GM19099 (cell line): ENCODE results near the gene CDH13.

Experiments
- POLR2A ChIP-seq: IDR thresholded peaks from 3 replicates; pipeline ENCODE4 v1.6.1; 2011; ENCODE audit warnings: low read depth; ENCODE audit not compliant: insufficient read length; ENCODE audit errors: extremely low read depth

CDH13 gene

GRCh38 chr16:82954224-82954929 lies 327.6 kb downstream of the CDH13 start:
- TF ChIP-seq POLR2A: no peak

DNA sequence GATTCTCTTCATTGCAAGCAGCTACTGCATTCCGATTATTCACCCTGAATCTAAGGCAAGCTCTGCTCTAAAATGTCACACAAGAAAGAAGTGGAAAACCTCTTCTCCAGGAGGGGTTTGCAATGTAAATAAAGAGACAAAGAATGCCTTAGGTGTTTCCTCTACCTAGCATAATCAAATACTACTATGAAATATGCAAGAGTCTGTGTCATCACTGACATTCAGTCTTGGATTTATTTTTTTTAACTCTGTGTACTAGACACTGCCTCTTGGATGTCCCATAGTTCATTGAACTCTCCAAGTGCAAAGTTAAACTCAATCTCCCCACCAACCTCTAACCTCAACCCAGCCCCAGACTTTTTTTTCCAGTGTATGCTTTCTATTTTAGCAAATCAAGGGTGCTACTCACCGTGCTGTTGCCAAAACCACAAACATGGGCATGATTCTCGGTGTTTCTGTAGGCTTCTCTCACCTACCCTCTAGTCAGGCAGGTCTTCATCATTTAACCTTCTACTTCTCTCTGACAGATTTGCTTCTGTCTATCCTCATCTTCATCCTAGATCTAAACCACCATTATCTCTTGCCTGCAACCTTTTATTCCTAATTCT lies 329.1 kb downstream of the CDH13 start:
- no peak for TF ChIP-seq POLR2A

DNA sequence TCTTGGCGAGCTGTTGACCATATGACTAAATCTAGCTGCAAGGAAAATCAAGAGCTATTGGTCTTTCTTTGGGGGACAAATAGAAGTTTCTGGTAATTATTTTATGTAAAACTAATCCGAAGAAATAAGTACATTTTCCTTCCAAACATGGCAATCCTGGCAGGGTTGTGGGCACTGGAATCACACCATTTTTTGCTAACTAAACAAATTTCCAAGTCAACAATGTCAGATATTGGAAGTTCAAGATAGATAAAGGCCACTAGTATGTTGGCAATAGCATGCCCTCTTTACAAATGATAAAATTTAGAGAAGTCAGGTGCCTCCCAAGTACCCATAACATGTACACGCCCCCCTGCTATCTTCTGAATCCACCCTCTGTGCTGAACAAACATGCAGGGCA lies 330.4 kb downstream of the CDH13 start:
- no peak for TF ChIP-seq POLR2A

- TF ChIP-seq POLR2A: no peak
Observed at GRCh38 chr16:82960918-82961317, 334.1 kb downstream of the CDH13 start.

GRCh38 chr16:82963653-82964052 lies 336.9 kb downstream of the CDH13 start:
- TF ChIP-seq POLR2A: no peak

GRCh38 chr16:82965808-82966207 lies 339.0 kb downstream of the CDH13 start:
- TF ChIP-seq POLR2A: no peak

DNA sequence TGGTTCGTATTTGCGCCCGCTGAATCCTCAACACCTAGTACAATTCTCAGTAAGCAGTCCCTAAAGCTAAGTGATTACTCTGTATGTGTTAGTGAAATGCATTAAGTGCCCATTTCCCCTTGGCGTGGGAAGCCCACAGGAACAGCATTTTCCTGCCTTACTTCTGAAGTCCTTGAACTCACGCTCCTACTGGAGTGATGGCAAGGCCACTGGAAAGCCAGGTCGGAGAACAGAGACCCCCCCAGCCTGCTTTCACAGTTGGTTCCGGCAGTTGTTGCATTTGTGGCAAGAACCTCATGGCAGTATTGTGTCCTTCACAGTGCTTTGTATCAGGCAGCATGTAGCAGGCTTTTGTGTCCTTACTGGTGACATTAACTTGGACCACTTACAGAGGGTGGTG lies 340.7 kb downstream of the CDH13 start:
- TF ChIP-seq POLR2A: no peak

DNA sequence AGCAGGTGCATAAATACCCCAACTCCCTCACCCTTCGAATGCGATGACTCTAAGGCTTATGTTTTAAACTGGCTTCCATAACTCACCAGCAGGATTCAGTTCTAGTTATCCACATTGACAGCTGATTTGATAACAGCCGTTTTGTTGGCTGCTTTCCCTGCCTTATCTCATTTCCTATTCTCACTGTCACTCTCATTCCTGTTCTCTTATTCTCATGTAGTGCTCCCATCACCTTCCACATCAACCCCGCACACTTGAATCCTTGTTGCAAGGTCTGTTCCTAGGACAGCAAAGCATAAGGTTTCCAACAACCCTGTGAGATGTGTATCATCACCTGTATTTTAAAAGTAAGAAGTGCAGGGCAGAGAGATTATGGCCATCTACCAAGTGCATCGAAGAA lies 344.4 kb downstream of the CDH13 start:
- TF ChIP-seq POLR2A: no peak

DNA sequence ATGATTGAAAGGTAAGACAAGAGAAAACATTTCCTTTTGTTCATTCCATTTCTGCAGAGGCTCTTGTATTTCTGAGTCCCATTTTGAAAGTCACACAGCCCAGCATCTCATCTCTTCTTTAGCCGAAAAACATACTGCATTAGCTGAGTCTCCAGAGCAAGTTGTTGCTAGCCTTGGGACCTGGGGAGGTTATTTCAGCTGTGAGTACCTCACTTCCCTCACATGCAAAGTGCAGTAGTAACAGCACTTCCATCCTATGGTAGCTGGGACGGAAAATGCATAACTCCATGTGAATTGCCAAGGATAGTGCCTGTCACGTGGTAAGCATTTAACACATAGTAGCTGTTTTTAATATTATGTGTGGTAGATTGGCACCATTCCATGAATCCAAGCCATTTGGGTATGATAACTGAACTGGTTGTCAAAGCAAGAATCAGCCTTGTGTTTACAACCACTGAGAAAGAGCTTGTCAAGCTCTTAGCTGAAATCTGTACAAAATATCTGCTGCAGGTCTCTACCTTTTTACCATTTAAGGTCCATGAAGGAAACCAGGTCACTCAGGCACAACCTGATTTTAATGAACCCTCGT lies 345.7 kb downstream of the CDH13 start:
- TF ChIP-seq POLR2A: no peak

DNA sequence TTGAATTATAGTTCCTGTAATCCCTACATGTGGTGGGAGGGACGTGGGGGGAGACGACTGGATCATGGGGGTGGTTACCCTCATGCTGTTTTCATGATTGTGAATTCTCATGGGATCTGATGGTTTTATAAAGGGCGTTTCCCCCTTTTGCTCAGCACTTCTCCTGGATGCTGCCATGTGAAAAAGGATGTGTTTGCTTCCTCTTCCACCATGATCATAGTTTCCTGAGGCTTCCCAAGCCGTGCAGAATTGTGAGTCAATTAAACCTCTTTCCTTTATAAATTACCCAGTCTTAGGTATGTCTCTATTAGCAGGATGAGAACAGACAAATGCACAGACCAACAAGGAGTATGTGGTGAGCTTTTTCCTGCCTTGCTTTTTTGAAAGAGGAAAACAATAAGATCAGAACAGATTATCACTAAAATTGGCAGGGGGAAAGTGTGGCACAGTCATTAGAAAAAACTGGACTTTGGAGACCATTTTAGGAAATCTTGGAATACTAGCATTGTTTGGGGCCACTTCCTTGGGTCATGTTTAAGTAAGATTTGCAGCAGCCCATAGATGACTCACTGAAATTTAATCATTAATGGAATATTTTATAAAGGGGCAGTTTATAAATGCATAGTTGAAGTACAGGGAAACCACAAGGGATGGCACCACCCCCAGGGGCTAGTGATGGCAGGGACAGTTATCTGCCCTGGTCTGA lies 352.8 kb downstream of the CDH13 start:
- no peak for TF ChIP-seq POLR2A

GRCh38 chr16:82980810-82981209 lies 354.0 kb downstream of the CDH13 start:
- TF ChIP-seq POLR2A: no peak

DNA sequence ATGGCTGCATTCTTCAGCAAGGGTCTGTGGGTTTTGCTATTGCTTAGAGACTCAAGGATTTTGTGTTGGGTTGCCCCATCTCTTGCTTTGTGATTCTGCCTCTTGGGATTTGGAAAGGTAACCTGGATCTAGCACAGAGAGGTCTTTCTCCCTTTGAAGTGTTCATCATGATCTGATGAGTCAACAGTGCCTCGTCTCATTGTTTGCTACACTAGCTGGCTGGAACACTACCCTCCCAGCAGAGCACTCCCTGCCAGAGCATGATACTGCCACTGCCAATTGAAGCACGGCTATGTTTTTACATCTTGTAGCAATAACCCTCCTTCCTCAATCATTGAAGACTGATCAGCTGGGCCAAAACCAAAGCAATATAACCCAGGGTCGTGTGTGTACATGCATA lies 361.0 kb downstream of the CDH13 start:
- no peak for TF ChIP-seq POLR2A

DNA sequence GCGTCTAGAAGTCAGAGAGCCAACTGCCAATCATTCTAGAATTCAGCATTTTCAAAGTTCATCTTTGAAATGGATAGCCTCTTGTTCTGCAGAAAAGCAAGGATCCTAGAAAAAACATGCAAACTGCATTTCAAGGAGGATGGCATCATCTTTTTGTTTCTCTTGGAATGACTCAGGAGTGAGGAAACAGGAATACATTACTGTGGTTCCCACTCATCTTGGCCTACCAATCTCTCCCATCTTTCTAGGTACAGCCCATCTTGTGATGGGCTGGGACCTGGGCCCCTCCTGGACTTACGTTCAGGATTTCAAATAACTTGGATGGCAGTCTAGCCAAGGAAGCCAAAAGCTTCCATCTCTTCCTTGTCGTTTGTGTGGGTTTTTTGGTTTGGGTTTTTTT lies 363.4 kb downstream of the CDH13 start:
- TF ChIP-seq POLR2A: no peak

DNA sequence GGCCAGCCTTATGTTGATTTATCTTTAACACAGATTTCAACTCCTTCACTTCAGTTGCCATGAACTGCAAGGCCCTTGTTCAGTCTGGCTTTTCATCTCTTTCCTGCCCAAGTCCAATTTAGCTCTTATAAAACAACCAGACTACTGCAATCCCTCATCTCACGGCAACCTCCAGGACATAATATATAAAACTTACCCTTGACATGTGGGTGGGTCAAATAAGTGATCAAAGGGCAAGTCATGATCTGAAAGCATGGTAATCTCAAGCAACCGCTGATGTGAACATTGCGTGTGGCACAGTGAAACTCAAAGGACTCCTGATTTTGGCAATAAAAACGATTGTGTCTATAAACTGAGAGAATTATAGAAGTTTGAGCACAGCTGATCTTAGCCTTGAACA lies 364.6 kb downstream of the CDH13 start:
- TF ChIP-seq POLR2A: no peak

GRCh38 chr16:82991966-82992675 lies 365.4 kb downstream of the CDH13 start:
- TF ChIP-seq POLR2A: no peak
